GM19240 (cell line): Measurements from ENCODE around the gene TFAP2A.

Experiments used
- DNase-seq: peaks from one replicate; pipeline ENCODE4 v3.0.0; 2011; ENCODE audit warnings: low spot score; ENCODE audit not compliant: insufficient read length

The TFAP2A gene

DNA sequence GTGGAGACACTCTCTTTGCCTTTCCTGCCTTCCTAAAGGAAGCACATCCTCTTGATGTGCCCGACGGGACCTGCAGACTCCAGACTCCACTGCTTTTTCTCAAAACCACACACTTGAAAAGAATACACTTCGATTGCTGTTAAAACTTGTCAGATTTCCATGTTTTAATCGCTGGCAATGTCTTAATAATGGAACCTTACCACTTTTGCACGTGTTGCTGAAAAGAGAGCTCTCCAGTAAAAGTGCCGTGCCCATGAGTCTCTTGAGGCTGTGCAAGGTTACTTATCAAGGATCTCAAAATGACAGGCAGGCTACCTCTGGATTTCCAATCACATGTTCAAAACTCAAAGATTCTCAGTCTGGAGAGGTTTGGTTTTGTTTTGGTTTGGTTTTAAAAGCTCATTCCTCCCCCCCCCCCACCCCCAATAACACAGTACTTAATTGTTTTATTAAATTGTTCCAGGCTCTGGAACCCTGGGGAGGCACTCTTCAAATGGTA is 12.0 kb upstream of the TFAP2A start:
- DNase-seq: no peak

DNA sequence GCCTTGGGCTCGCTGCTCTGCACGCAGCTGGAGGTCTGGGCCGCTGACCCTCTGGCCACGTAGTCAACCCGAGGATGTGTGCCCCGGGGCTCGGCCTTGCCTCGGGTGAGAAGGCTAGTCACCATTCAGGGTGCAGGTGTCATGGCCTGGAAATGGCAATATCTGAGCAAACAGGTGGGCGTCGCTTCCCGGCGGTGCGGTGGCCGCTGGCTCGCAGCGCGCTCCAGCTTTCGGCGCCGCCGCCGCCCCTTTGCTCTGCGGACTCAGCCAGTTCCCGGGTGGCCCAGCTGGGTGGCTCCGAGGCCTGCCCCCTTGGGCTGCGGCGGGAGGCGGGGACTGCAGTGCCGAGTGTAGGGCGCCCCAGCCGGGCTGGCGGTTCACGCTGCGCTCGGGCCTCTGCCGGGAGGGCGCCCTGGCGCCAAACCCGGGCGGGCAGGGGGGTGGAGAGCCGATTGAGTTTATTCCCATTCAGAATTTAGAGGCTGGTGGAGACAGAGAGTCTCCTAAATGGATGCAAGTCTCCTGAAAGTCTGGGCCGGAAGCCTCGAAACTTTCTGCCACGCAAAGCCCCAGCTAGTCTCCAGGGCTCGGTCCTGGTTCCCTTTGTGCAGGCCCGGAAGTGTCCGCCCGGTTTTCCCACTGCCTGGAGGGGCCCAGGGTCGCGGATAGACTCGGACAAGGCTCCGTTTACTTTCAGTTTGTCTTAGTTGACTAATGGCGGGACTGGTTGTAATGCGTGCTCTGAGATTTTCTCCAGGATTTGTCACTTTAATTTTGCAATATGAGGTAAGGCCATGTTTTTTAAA is 11.3 kb upstream of the TFAP2A start:
- no peak for DNase-seq

- DNase-seq: no peak
Measured at GRCh38 chr6:10425176-10425974, 10.5 kb upstream of the TFAP2A start.

- DNase-seq: no peak
Measured at GRCh38 chr6:10424040-10424439, 9.2 kb upstream of the TFAP2A start.

- no peak for DNase-seq
Measured at GRCh38 chr6:10422737-10423034, 7.8 kb upstream of the TFAP2A start.

GRCh38 chr6:10421921-10422736 is 7.3 kb upstream of the TFAP2A start:
- no peak for DNase-seq

GRCh38 chr6:10421158-10421920 is 6.5 kb upstream of the TFAP2A start:
- DNase-seq: no peak

DNA sequence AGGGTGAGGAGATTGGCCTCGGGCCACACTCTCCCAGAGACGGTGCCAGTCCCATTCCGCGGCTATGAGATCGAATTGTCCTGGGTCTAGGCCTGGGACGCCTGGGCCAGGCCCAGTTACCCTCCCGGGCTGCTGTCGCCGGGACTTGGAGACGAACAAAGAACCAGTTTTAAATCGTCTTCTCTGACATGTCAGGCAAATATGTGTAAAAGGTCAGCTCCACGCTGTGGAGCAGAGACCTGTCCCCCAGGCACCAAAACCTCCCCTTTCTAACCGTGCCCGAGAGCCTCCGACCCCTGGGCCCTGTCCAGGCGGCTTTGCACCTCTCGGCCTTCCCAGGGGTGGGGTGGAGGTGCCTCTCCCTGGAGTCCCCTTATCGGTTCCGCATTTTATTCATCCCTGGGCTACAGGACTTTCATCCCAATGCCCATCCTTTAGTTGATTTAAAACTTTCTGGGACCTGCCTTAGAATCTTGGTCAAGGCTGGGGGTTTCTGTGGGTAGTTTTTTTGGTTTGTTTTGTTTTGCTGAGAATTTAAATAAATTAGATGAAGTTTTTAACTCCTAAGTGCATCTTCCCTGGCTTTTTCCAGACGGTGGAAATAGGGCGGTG is 5.8 kb upstream of the TFAP2A start:
- DNase-seq: no peak

DNA sequence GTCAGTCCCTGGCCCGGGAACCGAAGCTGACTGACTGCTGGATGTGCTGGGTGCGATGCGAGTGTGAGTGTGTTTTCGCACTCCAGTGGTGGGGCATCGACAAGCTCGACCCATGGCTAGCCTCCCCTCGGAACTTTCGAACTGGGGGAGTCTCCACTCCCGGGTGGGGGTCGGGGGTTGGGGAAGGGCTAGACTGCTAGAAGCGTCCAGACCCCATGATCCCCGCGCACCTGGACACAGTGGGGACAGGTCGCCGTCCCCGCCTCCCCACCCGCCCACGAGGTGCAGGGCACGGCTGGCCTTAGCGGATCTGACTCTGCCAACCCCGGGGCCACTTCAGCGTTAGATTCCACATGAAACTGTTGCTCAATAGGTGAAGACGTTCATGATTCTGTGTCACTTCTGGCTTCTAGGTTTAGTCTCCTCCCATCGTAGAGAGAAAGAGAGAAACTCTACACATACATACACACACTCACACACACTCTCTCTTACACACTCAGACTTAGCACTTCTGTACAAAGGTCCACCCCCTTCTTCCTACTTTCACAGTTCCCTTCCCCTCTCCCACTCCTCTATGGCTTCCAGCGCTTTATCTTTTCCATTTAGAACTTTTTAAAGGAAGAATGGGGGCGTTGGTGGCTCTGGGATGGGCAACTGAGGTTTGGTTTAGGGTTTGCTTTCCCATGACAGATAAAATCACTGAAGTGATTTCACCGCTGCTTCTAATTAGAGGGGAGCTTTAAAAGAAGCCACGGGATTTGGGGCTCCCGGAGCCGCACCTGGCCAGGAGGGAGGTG is 5.1 kb upstream of the TFAP2A start:
- no peak for DNase-seq

DNA sequence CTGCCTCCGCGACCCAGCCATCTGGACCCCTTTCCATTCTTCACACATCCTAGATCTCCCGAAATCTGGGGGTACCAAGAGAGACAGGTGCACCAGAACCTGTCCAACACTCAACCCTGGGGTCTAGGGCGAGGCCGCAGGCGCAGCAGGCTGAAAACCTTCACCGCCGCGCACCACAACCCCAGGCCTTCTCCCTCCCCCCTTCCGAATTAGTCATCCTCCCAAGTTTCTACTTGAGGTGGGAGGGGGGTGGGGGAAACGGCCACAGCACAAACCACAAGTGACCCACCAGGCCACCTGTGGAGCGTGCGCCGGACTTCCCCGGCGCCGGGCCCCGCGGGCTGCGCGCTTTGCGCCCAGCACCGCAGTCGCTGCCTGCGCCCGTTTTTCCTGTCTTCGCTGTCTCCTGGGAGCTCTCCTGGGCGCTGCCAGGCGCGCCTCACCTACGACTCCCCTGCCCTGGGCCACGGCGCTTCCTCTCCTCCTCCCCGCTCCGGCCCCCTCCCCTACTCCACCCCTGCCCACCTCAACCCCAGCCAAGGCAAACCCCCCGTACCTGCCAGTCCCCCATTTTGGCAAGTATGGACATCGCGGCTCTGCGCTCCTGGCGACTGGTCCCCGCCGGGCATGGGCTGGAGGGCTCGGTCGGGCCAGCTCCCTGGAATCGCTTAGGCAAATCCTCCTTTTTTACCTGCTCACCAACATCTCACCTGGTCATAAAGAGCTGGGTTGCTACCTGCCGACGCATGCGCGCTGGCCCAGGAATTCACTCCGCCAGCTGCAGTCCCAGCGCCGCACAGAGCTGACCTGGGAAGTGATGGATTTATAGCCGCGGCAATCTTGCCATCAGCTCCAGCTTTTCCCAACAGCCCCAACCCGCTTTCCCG is 4.2 kb upstream of the TFAP2A start:
- DNase-seq: no peak

GRCh38 chr6:10418361-10418861 is 3.5 kb upstream of the TFAP2A start:
- no peak for DNase-seq

GRCh38 chr6:10417681-10418104 is 2.8 kb upstream of the TFAP2A start:
- no peak for DNase-seq

GRCh38 chr6:10416863-10417641 is 2.2 kb upstream of the TFAP2A start:
- DNase-seq: no peak

DNA sequence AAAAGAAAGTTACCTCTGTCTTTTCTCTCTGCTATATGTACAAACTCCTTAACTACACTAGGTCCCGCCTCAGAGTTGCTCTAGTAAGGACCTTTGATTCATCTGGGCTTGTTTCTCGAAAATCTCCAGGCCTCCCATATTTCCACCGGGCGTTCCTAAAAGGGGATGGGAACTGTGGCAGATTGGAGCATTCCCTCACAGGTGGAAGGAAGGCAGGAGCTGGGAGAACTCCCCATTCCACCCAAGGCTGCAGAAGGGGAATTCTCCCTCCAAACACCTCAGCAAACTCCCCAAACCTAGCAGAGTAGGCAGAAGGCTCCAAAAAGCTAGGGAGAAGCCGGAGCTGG is 1.6 kb upstream of the TFAP2A start:
- DNase-seq: no peak

GRCh38 chr6:10415617-10416480 is 975 bp upstream of the TFAP2A start:
- DNase-seq: no peak

DNA sequence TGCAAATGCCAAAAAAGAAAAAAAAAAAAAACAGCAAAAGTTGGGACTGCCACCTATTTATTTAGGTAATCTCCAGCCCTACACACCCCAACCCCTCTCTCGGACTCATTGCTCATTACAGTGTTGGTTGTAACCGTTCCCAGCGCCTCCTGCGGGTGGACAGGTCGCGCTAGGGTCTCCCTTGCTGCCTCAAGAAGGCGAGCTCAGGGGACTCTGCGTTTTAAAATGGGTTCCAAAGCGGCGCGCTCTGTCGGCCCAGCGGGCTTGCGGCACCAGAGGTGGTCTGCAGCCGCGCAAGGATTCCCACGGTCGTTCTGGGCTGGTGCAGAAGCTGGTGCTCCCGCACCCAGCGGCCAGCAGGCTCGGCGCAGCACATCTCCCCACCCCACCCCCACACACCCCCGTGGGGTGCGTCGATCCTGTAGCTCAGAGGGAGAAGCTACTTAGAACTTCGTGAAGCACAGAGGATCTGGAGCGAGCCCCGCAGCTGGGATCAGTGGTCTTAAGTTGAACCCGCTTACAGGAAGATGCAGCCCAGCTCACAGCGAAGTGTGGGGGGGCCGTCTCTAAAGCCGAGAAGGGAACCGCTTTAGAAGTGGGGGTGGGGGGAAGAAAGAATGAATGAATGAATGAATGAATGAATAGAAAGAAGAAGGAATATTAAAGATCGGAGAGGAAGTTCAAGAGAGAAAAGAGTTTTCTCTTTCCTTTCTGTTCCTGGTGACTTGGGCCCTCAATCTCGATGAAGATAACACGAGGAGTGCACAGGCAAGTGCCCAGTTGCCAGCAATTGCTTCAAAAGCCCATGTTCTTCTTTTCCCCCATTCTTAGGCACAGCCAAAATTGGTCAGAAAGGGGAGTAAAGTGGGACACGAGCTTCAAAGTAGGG is 780 bp downstream of the TFAP2A start:
- DNase-seq: no peak
